IMR-90 (cell line): Measurements from ENCODE around the gene MFSD2B. TPM values are rescaled to one million over a fixed set of nuclear protein-coding genes. Genes with fewer than 3 reads are reported as not detected.

Experiments used
- ATAC-seq: fragments of 200-7000 bp; cut with Tn5 transposase; 2 replicates; pipeline ENCODE4 v1.9.1; 2020; ENCODE audit warnings: low read depth, mild to moderate bottlenecking, moderate library complexity
- BruUV-seq: library from RNA; stranded (reverse); fragments of 400-500 nt; replicated peaks from 2 replicates; lab custom pipeline; 2021; lab: Mats Ljungman, UMichigan
- CTCF ChIA-PET: fragments of 300-600 bp; formaldehyde crosslinking; extraction: SDS; loops from one replicate; lab custom pipeline; 2021; ENCODE audit warnings: antibody characterized with exemption; lab: Yijun Ruan, JAX
- POLR2A ChIA-PET: fragments of 300-600 bp; sonication (Branson Sonifier 250); formaldehyde crosslinking; loops from one replicate; lab custom pipeline; 2022; ENCODE audit warnings: antibody characterized with exemption; ENCODE audit not compliant: unreplicated experiment; lab: Charles Lee
- DNase-seq: peaks from one replicate; pipeline ENCODE4 v3.0.0; 2013
- H2AFZ ChIP-seq: replicated peaks from 2 replicates; pipeline ENCODE3; 2013; ENCODE audit warnings: low read length, mild to moderate bottlenecking; ENCODE audit not compliant: poor library complexity
- H2AK5ac ChIP-seq: 2 replicates; pipeline ENCODE4 v1.6.1; 2013; ENCODE audit warnings: low read depth, low read length, inconsistent platforms
- H2AK9ac ChIP-seq: replicated peaks from 2 replicates; pipeline ENCODE3; 2013; ENCODE audit warnings: mild to moderate bottlenecking, low read depth, low read length, moderate library complexity; ENCODE audit not compliant: poor library complexity
- H2BK120ac ChIP-seq: 2 replicates; pipeline ENCODE4 v1.6.1; 2013; ENCODE audit warnings: low read depth, low read length, inconsistent platforms
- H2BK15ac ChIP-seq: 3 replicates; pipeline ENCODE4 v1.6.1; 2013; ENCODE audit warnings: low read depth, low read length, inconsistent platforms
- H2BK20ac ChIP-seq: 2 replicates; pipeline ENCODE4 v1.6.1; 2013; ENCODE audit warnings: low read depth, mild to moderate bottlenecking, inconsistent platforms, low read length, moderate library complexity
- H2BK5ac ChIP-seq: 2 replicates; pipeline ENCODE4 v1.6.1; 2013; ENCODE audit warnings: mild to moderate bottlenecking, low read depth, low read length, inconsistent platforms; ENCODE audit not compliant: poor library complexity, severe bottlenecking
- H3K14ac ChIP-seq: replicated peaks from 2 replicates; pipeline ENCODE4 v1.6.1; 2013; ENCODE audit warnings: low read depth, low read length, inconsistent platforms
- H3K18ac ChIP-seq: 2 replicates; pipeline ENCODE4 v1.6.1; 2013; ENCODE audit warnings: low read depth, low read length, control low read depth
- H3K23ac ChIP-seq: 2 replicates; pipeline ENCODE4 v1.6.1; 2013; ENCODE audit warnings: low read depth, low read length, inconsistent platforms
- H3K27ac ChIP-seq: 2 replicates; pipeline ENCODE4 v1.5.1; 2013; ENCODE audit warnings: mild to moderate bottlenecking, control low read depth, low read length; ENCODE audit not compliant: insufficient read depth
- H3K27me3 ChIP-seq: 2 replicates; pipeline ENCODE4 v1.6.1; 2013; ENCODE audit warnings: low read length; ENCODE audit not compliant: control insufficient read depth, insufficient read depth
- H3K36me3 ChIP-seq: 2 replicates; pipeline ENCODE4 v1.6.1; 2013; ENCODE audit warnings: low read length, mixed read lengths; ENCODE audit not compliant: control insufficient read depth, insufficient read depth
- H3K4ac ChIP-seq: 2 replicates; pipeline ENCODE4 v1.6.1; 2013; ENCODE audit warnings: low read depth, low read length, inconsistent platforms
- H3K4me1 ChIP-seq: 2 replicates; pipeline ENCODE4 v1.6.1; 2013; ENCODE audit warnings: low read length, mixed read lengths; ENCODE audit not compliant: control insufficient read depth, insufficient read depth
- H3K4me2 ChIP-seq: 2 replicates; pipeline ENCODE4 v1.6.1; 2013; ENCODE audit warnings: low read depth, mild to moderate bottlenecking, control low read depth, low read length, moderate library complexity
- H3K4me3 ChIP-seq: 2 replicates; pipeline ENCODE4 v1.5.1; 2013; ENCODE audit warnings: low read depth, mild to moderate bottlenecking, control low read depth, low read length, moderate library complexity; ENCODE audit not compliant: insufficient read depth
- H3K56ac ChIP-seq: 2 replicates; pipeline ENCODE4 v1.6.1; 2013; ENCODE audit warnings: low read length, inconsistent platforms; ENCODE audit not compliant: insufficient read depth; ENCODE audit errors: extremely low read depth
- H3K79me1 ChIP-seq, 2 experiments: 2 replicates each; pipeline ENCODE4 v1.6.1; 2013; ENCODE audit warnings: low read length in 2 of 2, inconsistent platforms in 1 of 2, low read depth in 1 of 2
- H3K9ac ChIP-seq: 2 replicates; pipeline ENCODE4 v1.6.1; 2013; ENCODE audit warnings: low read depth, low read length, control low read depth
- H3K9me1 ChIP-seq: 2 replicates; pipeline ENCODE4 v1.6.1; 2013; ENCODE audit warnings: low read length, inconsistent platforms; ENCODE audit not compliant: insufficient read depth
- H3K9me3 ChIP-seq: 2 replicates; pipeline ENCODE4 v1.6.1; 2013; ENCODE audit warnings: low read length; ENCODE audit not compliant: control insufficient read depth, insufficient read depth
- H4K20me1 ChIP-seq: 2 replicates; pipeline ENCODE4 v1.6.1; 2013; ENCODE audit warnings: low read length, inconsistent platforms; ENCODE audit not compliant: insufficient read depth
- H4K5ac ChIP-seq: 2 replicates; pipeline ENCODE4 v1.6.1; 2013; ENCODE audit warnings: mild to moderate bottlenecking, low read depth, low read length, control low read depth
- H4K8ac ChIP-seq, 2 experiments: 2 replicates each; pipeline ENCODE4 v1.6.1; 2013; ENCODE audit warnings: low read depth in 2 of 2, low read length in 2 of 2, control low read depth in 1 of 2, inconsistent platforms in 1 of 2
- H4K91ac ChIP-seq: 2 replicates; pipeline ENCODE4 v1.6.1; 2013; ENCODE audit warnings: low read depth, low read length, inconsistent platforms; ENCODE audit not compliant: insufficient read depth
- BHLHE40 ChIP-seq: fragments of 150-350 bp; IDR thresholded peaks from 2 replicates; pipeline ENCODE4 v1.6.1; 2016; ENCODE audit warnings: mild to moderate bottlenecking, low read depth, low read length
- CHD1 ChIP-seq: IDR thresholded peaks from 2 replicates; pipeline ENCODE4 v1.6.1; 2012; ENCODE audit warnings: low read depth, low read length, improper control_type of control experiment
- CTCF ChIP-seq: conservative IDR thresholded peaks from 2 replicates; pipeline ENCODE4 v1.5.1; 2012; ENCODE audit warnings: mild to moderate bottlenecking, low read depth, low read length, improper control_type of control experiment
- ELK1 ChIP-seq: fragments of 150-350 bp; IDR thresholded peaks from 2 replicates; pipeline ENCODE4 v1.6.1; 2016; ENCODE audit warnings: low read depth, mild to moderate bottlenecking, low read length, moderate library complexity, borderline replicate concordance
- MAZ ChIP-seq: IDR thresholded peaks from 2 replicates; pipeline ENCODE4 v1.6.1; 2012; ENCODE audit warnings: low read depth, mild to moderate bottlenecking, low read length, improper control_type of control experiment, moderate library complexity, borderline replicate concordance
- MXI1 ChIP-seq: IDR thresholded peaks from 2 replicates; pipeline ENCODE4 v1.6.1; 2012; ENCODE audit warnings: low read depth, mild to moderate bottlenecking, low read length, moderate library complexity, borderline replicate concordance
- RAD21 ChIP-seq: IDR thresholded peaks from 2 replicates; pipeline ENCODE4 v1.6.1; 2012; ENCODE audit warnings: low read length, improper control_type of control experiment
- RCOR1 ChIP-seq: IDR thresholded peaks from 2 replicates; pipeline ENCODE4 v1.6.1; 2012; ENCODE audit warnings: mild to moderate bottlenecking, low read length, improper control_type of control experiment; ENCODE audit not compliant: insufficient replicate concordance
- SMC3 ChIP-seq: fragments of 150-350 bp; IDR thresholded peaks from 2 replicates; pipeline ENCODE4 v1.6.1; 2016; ENCODE audit warnings: low read depth, mild to moderate bottlenecking, antibody characterized with exemption, low read length, moderate library complexity
- USF2 ChIP-seq: fragments of 150-350 bp; IDR thresholded peaks from 2 replicates; pipeline ENCODE4 v1.6.1; 2017; ENCODE audit warnings: mild to moderate bottlenecking, antibody characterized with exemption, low read length, low read depth
- WGBS, 2 experiments: methylation state at CpG; one replicate each; pipeline versions ENCODE4 v1.1.5 to v1.1.7; 2013; ENCODE audit warnings: missing lambda C conversion rate in 2 of 2; ENCODE audit not compliant: insufficient read length in 1 of 2; ENCODE audit errors: extremely low coverage in 2 of 2; 5-methylcytosine and 5-hydroxymethylcytosine counted together
- dilution Hi-C: fragments of 300-500 bp; cut with HindIII; formaldehyde crosslinking; loops from one replicate; pipeline ENCODE4 v1.14.3; 2018; ENCODE audit warnings: low sequenced_read_pairs; ENCODE audit not compliant: unreplicated experiment
- in situ Hi-C: fragments of 300-500 bp; cut with MboI; formaldehyde crosslinking; loops from 3 replicates; pipeline ENCODE4 v1.14.3; 2019; ENCODE audit warnings: low sequenced_read_pairs, inconsistent platforms, mixed read lengths
- intact Hi-C: fragments of 100-400 bp; cut with micrococcal nuclease; formaldehyde crosslinking; loops from 2 replicates; pipeline ENCODE4 v1.10.0; 2022
- polyA plus RNA-seq, 3 experiments: library from polyadenylated mRNA; depleted of rRNA; stranded (reverse); fragments of >200 nt; gene quantifications; 2 replicates each; pipeline ENCODE4 v1.2.3, GENCODE V29; 2012; ENCODE audit warnings: low replicate concordance in 1 of 3
- total RNA-seq: library from RNA; depleted of rRNA; stranded (reverse); fragments of >200 nt; gene quantifications from 2 replicates; pipeline ENCODE4 v1.2.3, GENCODE V29; 2012

The MFSD2B gene
- total and polyA plus RNA-seq, 2 of the 4 experiments (the other 2 are of a cell fraction): 0.05 TPM; not detected in 1

- no peak overlapping the region for H4K5ac ChIP-seq
- peaks cover 16% of the 10 kb centered on the region; the same call in 1 of the 2 replicates for H3K9me1 ChIP-seq
- H3K14ac ChIP-seq: no peak overlapping the region
- H3K4ac ChIP-seq: no peak overlapping the region
- no peak overlapping the region for H2BK5ac ChIP-seq
- in situ Hi-C loops: no loop called here
- H2BK20ac ChIP-seq: no peak overlapping the region
- peak overlapping the region; percentile 21; the same call in 1 of the 2 replicates for H2AK5ac ChIP-seq
- intact Hi-C loops: no loop called here
- POLR2A ChIA-PET: no interaction called here
- no peak overlapping the region for H2BK15ac ChIP-seq
- H3K18ac ChIP-seq: no peak overlapping the region
- H3K79me1 ChIP-seq: peaks cover 0 to 3% of the 10 kb centered on the region in 2 experiments; a peak in 1 of 4 replicates
- no peaks in the 10 kb centered on the region for H4K20me1 ChIP-seq
- BruUV-seq: no TSS peak
- H3K9ac ChIP-seq: no peak overlapping the region
- no peak overlapping the region for H3K56ac ChIP-seq
- H3K4me1 ChIP-seq: peaks cover 10% of the 10 kb centered on the region
- H3K27me3 ChIP-seq: no peaks in the 10 kb centered on the region
- dilution Hi-C loops: no loop called here
- H3K36me3 ChIP-seq: peaks cover 4% of the 10 kb centered on the region
- H3K9me3 ChIP-seq: no peaks in the 10 kb centered on the region
- H2BK120ac ChIP-seq: no peak overlapping the region; the same call in 1 of the 2 replicates
- H4K8ac ChIP-seq: no peak overlapping the region
- H3K4me2 ChIP-seq: no peak overlapping the region
- H3K4me3 ChIP-seq: no peak overlapping the region
- H4K91ac ChIP-seq: no peak overlapping the region
- H3K27ac ChIP-seq: no peak overlapping the region
- no peak overlapping the region for H3K23ac ChIP-seq
- no peak overlapping the region for H2AFZ ChIP-seq
- 80% methylated on average over 2 of the region's 9 CpGs; no CpG with 5 or more reads in 1 of the 2 experiments for WGBS, 2 experiments
- DNase-seq (no peak), ATAC-seq (no peak)
- TF ChIP-seq MXI1: no peak
- no peak for TF ChIP-seq CHD1
- TF ChIP-seq SMC3: no peak
- no peak for TF ChIP-seq CTCF
- TF ChIP-seq ELK1: no peak
- TF ChIP-seq BHLHE40: no peak
- no peak for TF ChIP-seq USF2
- TF ChIP-seq RAD21: no peak
- TF ChIP-seq MAZ: no peak
- no peak for TF ChIP-seq RCOR1
- no peak overlapping the region for H2AK9ac ChIP-seq
- CTCF ChIA-PET: no interaction called here
Measured at GRCh38 chr2:24018241-24018640, 8.4 kb downstream of the MFSD2B start.
